Cerebellar cortex (tissue), 1 donor: Measurements from ENCODE around the gene SLC41A2.

ENCODE experiments used
- DNase-seq: peaks from one replicate; pipeline ENCODE4 v3.0.0-alpha.2; 2015; ENCODE audit warnings: low spot score

SLC41A2 gene

GRCh38 chr12:104929368-104929767, 28.7 kb downstream of the SLC41A2 start:
- no peak for DNase-seq

- DNase-seq = no peak
These were observed 29.9 kb downstream of the SLC41A2 start for GRCh38 chr12:104928036-104928745.

- no peak for DNase-seq
These were observed 32.6 kb downstream of the SLC41A2 start for GRCh38 chr12:104925501-104925900.

GRCh38 chr12:104921340-104921739, 36.8 kb downstream of the SLC41A2 start:
- DNase-seq = no peak

GRCh38 chr12:104911942-104912341, 46.1 kb downstream of the SLC41A2 start:
- no peak for DNase-seq

GRCh38 chr12:104910196-104910840, 47.8 kb downstream of the SLC41A2 start:
- DNase-seq = no peak

- no peak for DNase-seq
These were observed 48.3 kb downstream of the SLC41A2 start for GRCh38 chr12:104909761-104910160.
